ENCODE results near the gene SLC37A4.
"Not testable (repeated sequence)": the region's sequence is repeated elsewhere in the genome, so short reads cannot be mapped to it uniquely, and the experiment has no call there.

The SLC37A4 gene

GRCh38 chr11:119025099-119025473 is 5.6 kb downstream of the SLC37A4 start:
- no peak for DNase-seq (ENCODE audit: low read depth)
- no peak overlapping the region for H3K4me3 ChIP-seq (ENCODE audit: low read length)
- TF ChIP-seq CTCF (IDR thresholded peaks at IDR 0.05; ENCODE audit: insufficient read depth, low read depth, low read length, missing control alignments) = no peak

GRCh38 chr11:119024430-119025098 is 6.1 kb downstream of the SLC37A4 start:
- no peak overlapping the region for H3K4me3 ChIP-seq (ENCODE audit: low read length)
- no peak for DNase-seq (ENCODE audit: low read depth)
- no peak for TF ChIP-seq CTCF (IDR thresholded peaks at IDR 0.05; ENCODE audit: insufficient read depth, low read depth, low read length, missing control alignments)

GRCh38 chr11:119023741-119024140 is 6.9 kb downstream of the SLC37A4 start:
- DNase-seq (ENCODE audit: low read depth) = no peak
- TF ChIP-seq CTCF (IDR thresholded peaks at IDR 0.05; ENCODE audit: insufficient read depth, low read depth, low read length, missing control alignments) = no peak
- no peak overlapping the region for H3K4me3 ChIP-seq (ENCODE audit: low read length)

- DNase-seq (ENCODE audit: low read depth) = no peak
- no peak for TF ChIP-seq CTCF (IDR thresholded peaks at IDR 0.05; ENCODE audit: insufficient read depth, low read depth, low read length, missing control alignments)
- H3K4me3 ChIP-seq (ENCODE audit: low read length) = no peak overlapping the region
Measured at GRCh38 chr11:119021631-119022030, 9.0 kb downstream of the SLC37A4 start.

GRCh38 chr11:119019996-119020395 is 10.7 kb downstream of the SLC37A4 start:
- peak overlapping the region; percentile 97 for H3K4me3 ChIP-seq (ENCODE audit: low read length)
- TF ChIP-seq CTCF (IDR thresholded peaks at IDR 0.05; ENCODE audit: insufficient read depth, low read depth, low read length, missing control alignments) = no peak
- DNase-seq (ENCODE audit: low read depth) = no peak

- H3K4me3 ChIP-seq (ENCODE audit: low read length) = peak within 1 kb of the TSS; percentile 97
- TF ChIP-seq CTCF (IDR thresholded peaks at IDR 0.05; ENCODE audit: insufficient read depth, low read depth, low read length, missing control alignments) = no peak
- DNase-seq (ENCODE audit: low read depth) = peak; percentile 98
Measured at GRCh38 chr11:119018074-119018938, 12.4 kb downstream of the SLC37A4 start, which contains the start of the genes RPS25 and TRAPPC4. Gene RPS25 (minus strand): TSS chr11:119018343. CDS start chr11:119018284, 59 bp downstream. Gene TRAPPC4 (plus strand): TSS chr11:119018766. CDS start chr11:119018796, 30 bp downstream.

- DNase-seq (ENCODE audit: low read depth) = not testable (repeated sequence)
- H3K4me3 ChIP-seq (ENCODE audit: low read length) = peak overlapping the region; percentile 97
Measured at GRCh38 chr11:119017377-119017776, 13.3 kb downstream of the SLC37A4 start.

All from epithelial cell of esophagus (primary cell).